Upper lobe of left lung (tissue), 6 donors: ENCODE measurements around the gene EFNA5. TPM values are rescaled to one million over a fixed set of nuclear protein-coding genes. Genes with fewer than 3 reads are reported as not detected.

Source experiments
- ATAC-seq, 2 donors: fragments of 200-7000 bp; cut with Tn5 transposase; one replicate each; pipeline ENCODE4 v1.9.1; 2022; ENCODE audit warnings: mild to moderate bottlenecking in 2 of 2, moderate library complexity in 2 of 2; ENCODE audit not compliant: low FRiP score in 2 of 2
- DNase-seq, 2 donors: peaks; one replicate each; pipeline ENCODE4 v3.0.0-alpha.2; 2019 to 2020
- H3K27ac ChIP-seq, 4 donors: fragments of 200-600 bp; sonication (generic); one replicate each; pipeline ENCODE4 v1.5.1; 2016 to 2019
- H3K27me3 ChIP-seq, 4 donors: fragments of 200-600 bp; sonication (generic); one replicate each; pipeline ENCODE4 v1.5.1; 2017 to 2019
- H3K36me3 ChIP-seq, 4 donors: fragments of 200-600 bp; sonication (generic); one replicate each; pipeline ENCODE4 v1.5.1; 2016 to 2019
- H3K4me1 ChIP-seq, 4 donors: fragments of 200-600 bp; sonication (generic); one replicate each; pipeline ENCODE4 v1.5.1; 2018 to 2019
- H3K4me3 ChIP-seq, 4 donors: fragments of 200-600 bp; sonication (generic); one replicate each; pipeline ENCODE4 v1.5.1; 2017 to 2019; ENCODE audit warnings: mild to moderate bottlenecking in 2 of 4, moderate library complexity in 1 of 4
- H3K9me3 ChIP-seq, 4 donors: fragments of 200-600 bp; sonication (generic); one replicate each; pipeline ENCODE4 v1.5.1; 2018 to 2019
- CTCF ChIP-seq, 6 experiments: fragments of 450-650 bp in 4 of 6; fragments of 200-600 bp in 2 of 6; sonication (generic) in 2 of 6; IDR thresholded peaks; one replicate each; pipeline ENCODE4 v1.5.1; 2016 to 2019; ENCODE audit warnings: antibody characterized with exemption in 6 of 6
- EP300 ChIP-seq, 4 donors: sonication (generic); formaldehyde crosslinking; IDR thresholded peaks; one replicate each; pipeline ENCODE4 v1.5.1; 2017; ENCODE audit warnings: antibody characterized with exemption in 4 of 4, control low read depth in 2 of 4
- POLR2A ChIP-seq, 4 donors: fragments of 450-650 bp; IDR thresholded peaks; one replicate each; pipeline ENCODE4 v1.5.1; 2016 to 2017; ENCODE audit warnings: antibody characterized with exemption in 4 of 4, mild to moderate bottlenecking in 2 of 4
- POLR2AphosphoS5 ChIP-seq, 2 donors: sonication (generic); formaldehyde crosslinking; IDR thresholded peaks; one replicate each; pipeline ENCODE4 v1.5.1; 2017; ENCODE audit warnings: antibody characterized with exemption in 2 of 2
- WGBS, 2 donors: methylation state at CpG; one replicate each; pipeline ENCODE4 v1.1.5; 2017 to 2018; 5-methylcytosine and 5-hydroxymethylcytosine counted together
- total RNA-seq, 6 donors: library from RNA; depleted of rRNA in 4 of 6; stranded (reverse); fragments of >200 nt in 4 of 6; gene quantifications; one replicate each; pipeline versions ENCODE4 v1.1.0 to v1.2.1, GENCODE V29; 2016 to 2021
- donor health status: DM: no; HTN: no; CAD: no; lungs with moderate emphysema.
- donor health status: DM: no; HTN: yes; CAD: no; lungs with severe emphysema.

Gene EFNA5
- total RNA-seq, 6 donors from 2014 or later = 4.1 to 41.9 (median 7.3) TPM

GRCh38 chr5:107396351-107396690 is 274.4 kb downstream of the EFNA5 start:
- H3K27me3 ChIP-seq = no peaks in the 10 kb centered on the region
- TF ChIP-seq POLR2A (IDR thresholded peaks at IDR 0.05) (no peak), EP300 (IDR thresholded peaks at IDR 0.05) (no peak), POLR2AphosphoS5 (IDR thresholded peaks at IDR 0.05) (no peak), CTCF (IDR thresholded peaks at IDR 0.05) (no peak)
- no peak for DNase-seq
- no peak overlapping the region for H3K4me3 ChIP-seq
- no peaks in the 10 kb centered on the region for H3K36me3 ChIP-seq
- no peak for ATAC-seq
- no peaks in the 10 kb centered on the region for H3K4me1 ChIP-seq
- H3K9me3 ChIP-seq = no peaks in the 10 kb centered on the region
- WGBS, 2 donors = 91 to 92% methylated on average over 1 of the region's 1 CpG
- no peak overlapping the region for H3K27ac ChIP-seq

- Histone ChIP-seq H3K4me3 (no peak overlapping the region), H3K36me3 (no peaks in the 10 kb centered on the region), H3K27me3 (no peaks in the 10 kb centered on the region), H3K9me3 (no peaks in the 10 kb centered on the region), H3K4me1 (no peaks in the 10 kb centered on the region), H3K27ac (no peak overlapping the region)
- ATAC-seq (no peak), DNase-seq (no peak)
- TF ChIP-seq POLR2A (IDR thresholded peaks at IDR 0.05) (no peak), EP300 (IDR thresholded peaks at IDR 0.05) (no peak), CTCF (IDR thresholded peaks at IDR 0.05) (no peak), POLR2AphosphoS5 (IDR thresholded peaks at IDR 0.05) (no peak)
- 74 to 84% methylated on average over 5 of the region's 5 CpGs for WGBS, 2 donors
Observed at GRCh38 chr5:107395632-107396350, 274.9 kb downstream of the EFNA5 start.

- Histone ChIP-seq H3K27me3 (no peaks in the 10 kb centered on the region), H3K36me3 (no peaks in the 10 kb centered on the region), H3K4me3 (no peak overlapping the region), H3K4me1 (peaks cover 7 to 10% (median 8%) of the 10 kb centered on the region in 4 donors), H3K9me3 (no peaks in the 10 kb centered on the region), H3K27ac (no peak overlapping the region)
- DNase-seq (no peak), ATAC-seq (no peak)
- TF ChIP-seq CTCF (IDR thresholded peaks at IDR 0.05) (no peak), EP300 (IDR thresholded peaks at IDR 0.05) (no peak), POLR2A (IDR thresholded peaks at IDR 0.05) (no peak), POLR2AphosphoS5 (IDR thresholded peaks at IDR 0.05) (no peak)
- WGBS, 2 donors = 88 to 90% methylated on average over 2 of the region's 2 CpGs
Observed at GRCh38 chr5:107393851-107394250, 276.9 kb downstream of the EFNA5 start.

GRCh38 chr5:107391787-107392186 is 278.9 kb downstream of the EFNA5 start:
- Histone ChIP-seq H3K36me3 (no peaks in the 10 kb centered on the region), H3K9me3 (no peaks in the 10 kb centered on the region), H3K27ac (no peak overlapping the region), H3K4me1 (peaks cover 19 to 22% (median 20%) of the 10 kb centered on the region in 4 donors), H3K4me3 (no peak overlapping the region), H3K27me3 (no peaks in the 10 kb centered on the region)
- WGBS, 2 donors = 94 to 96% methylated on average over 5 of the region's 5 CpGs
- DNase-seq = no peak
- no peak for TF ChIP-seq CTCF (IDR thresholded peaks at IDR 0.05)
- no peak for TF ChIP-seq POLR2A (IDR thresholded peaks at IDR 0.05)
- no peak for TF ChIP-seq EP300 (IDR thresholded peaks at IDR 0.05)
- no peak for TF ChIP-seq POLR2AphosphoS5 (IDR thresholded peaks at IDR 0.05)
- ATAC-seq = no peak

- WGBS, 2 donors = 40 to 46% methylated on average over 1 of the region's 1 CpG
- Histone ChIP-seq H3K36me3 (no peaks in the 10 kb centered on the region), H3K9me3 (no peaks in the 10 kb centered on the region), H3K4me3 (no peak overlapping the region), H3K4me1 (peaks cover 19 to 22% (median 20%) of the 10 kb centered on the region in 4 donors), H3K27ac (peak overlapping the region in 1 of 4 donors; percentile 62), H3K27me3 (no peaks in the 10 kb centered on the region)
- ATAC-seq = peak in 1 of 2 donors; percentile 58
- TF ChIP-seq CTCF (IDR thresholded peaks at IDR 0.05) (no peak), EP300 (IDR thresholded peaks at IDR 0.05) (no peak), POLR2AphosphoS5 (IDR thresholded peaks at IDR 0.05) (no peak), POLR2A (IDR thresholded peaks at IDR 0.05) (no peak)
- no peak for DNase-seq
Observed at GRCh38 chr5:107389775-107390148, 281.0 kb downstream of the EFNA5 start.
